Stimulated activated CD4-positive, alpha-beta T cell treated with anti-CD3 and anti-CD28 coated beads, Interleukin-1b, Interleukin-23, amount 100 ng/mL, for 24 hours (primary cell): ENCODE results near the gene TBCEL.

Experiments used
- DNase-seq, 4 experiments: peaks; one replicate each; pipeline ENCODE4 v3.0.0-alpha.2; 2020; ENCODE audit warnings: low read depth in 4 of 4, low spot score in 1 of 4

TBCEL gene

DNA sequence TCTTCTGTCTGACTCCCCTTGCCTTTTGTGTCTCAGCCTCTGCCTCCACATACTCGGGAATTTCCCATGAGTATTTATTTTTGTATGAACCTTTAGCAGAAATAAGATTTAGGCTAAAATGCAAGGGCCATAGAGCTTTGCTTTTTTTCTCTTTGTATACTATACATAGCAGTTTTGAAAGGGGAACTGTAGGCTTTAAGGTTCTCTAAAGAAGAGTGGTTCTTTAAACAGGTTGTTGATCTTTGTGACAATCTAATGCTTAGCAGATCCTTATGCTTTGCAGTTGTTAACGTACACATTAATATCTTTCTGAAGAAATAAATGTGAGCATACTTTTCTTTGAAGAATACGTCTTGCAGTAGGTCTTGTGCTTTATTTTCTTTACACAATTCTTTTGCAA, 35.0 kb downstream of the TBCEL start:
- DNase-seq, result no peak

DNA sequence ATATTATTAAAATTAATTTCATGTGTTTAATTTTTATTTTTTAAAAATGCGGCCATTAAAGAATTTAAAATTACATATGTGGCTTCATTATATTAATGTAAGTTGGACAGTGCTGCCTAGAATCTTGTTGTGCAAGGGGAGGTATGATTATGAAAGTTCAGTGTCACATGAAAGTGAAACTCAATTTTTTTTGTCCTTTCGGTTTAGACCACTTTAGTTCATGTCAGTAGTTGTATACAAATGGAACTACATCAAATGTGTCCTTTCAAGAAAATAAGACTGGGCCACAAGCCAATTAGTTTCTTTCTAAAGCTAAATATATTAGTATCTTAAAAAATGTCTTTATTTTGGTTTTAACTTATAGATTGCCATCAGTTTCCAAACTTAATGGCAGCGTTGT, 35.7 kb downstream of the TBCEL start:
- DNase-seq, result no peak

DNA sequence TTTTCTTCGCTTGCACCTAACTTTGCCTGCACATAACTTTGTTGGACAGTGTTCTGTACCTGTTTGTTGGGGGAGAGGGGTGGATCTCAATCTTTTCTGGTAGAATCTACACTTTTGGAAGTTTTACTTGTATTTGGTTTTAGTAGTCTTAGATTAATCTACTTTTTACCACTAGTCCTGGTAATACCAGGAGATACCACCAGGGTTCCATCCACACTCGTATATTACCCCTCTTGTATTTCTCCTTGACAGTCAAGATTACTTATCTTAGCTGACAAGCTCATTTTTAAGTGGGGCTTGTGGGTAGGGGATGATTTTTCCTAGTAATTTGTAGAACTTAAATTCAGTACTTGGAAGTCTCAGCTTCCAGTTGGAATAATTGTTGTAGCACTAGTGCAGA, 39.8 kb downstream of the TBCEL start:
- DNase-seq, result no peak

DNA sequence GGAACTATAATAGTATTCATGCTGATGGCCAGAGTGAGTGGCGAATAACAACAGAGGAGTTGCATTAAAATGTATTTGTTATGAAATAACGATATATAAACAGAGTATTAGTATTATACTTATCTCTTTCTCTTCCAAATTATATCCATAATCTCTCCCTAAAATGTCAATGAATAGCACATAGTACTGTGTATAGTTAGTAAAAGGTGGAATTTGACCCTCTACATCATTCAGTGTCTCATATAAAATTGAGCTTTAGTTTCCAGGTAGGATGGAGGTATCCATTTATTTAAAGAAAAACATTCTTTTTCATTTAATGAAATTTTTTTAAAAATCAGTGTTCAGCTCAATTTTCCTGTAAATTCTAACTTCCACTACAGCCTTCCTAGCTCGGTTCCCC, 42.7 kb downstream of the TBCEL start:
- DNase-seq, result no peak

DNA sequence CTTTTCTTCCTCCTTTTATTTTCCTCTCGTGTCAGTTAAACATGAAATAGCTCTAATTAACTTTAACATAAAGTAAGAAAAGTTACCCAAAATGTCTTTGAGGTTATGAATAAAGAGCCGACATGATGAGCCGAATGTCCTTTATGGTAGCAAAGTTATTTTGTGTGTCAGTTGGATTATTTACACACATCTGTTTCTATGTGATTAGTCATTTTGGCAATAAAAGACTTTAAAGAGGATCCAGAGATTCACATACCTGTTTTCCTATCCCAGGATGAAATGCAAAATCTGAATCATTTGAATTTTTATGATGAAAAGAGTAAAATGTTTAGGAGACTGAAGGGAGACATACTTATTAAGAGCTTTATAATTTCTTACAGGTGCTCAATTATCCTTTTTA, 43.1 kb downstream of the TBCEL start:
- DNase-seq, result no peak

DNA sequence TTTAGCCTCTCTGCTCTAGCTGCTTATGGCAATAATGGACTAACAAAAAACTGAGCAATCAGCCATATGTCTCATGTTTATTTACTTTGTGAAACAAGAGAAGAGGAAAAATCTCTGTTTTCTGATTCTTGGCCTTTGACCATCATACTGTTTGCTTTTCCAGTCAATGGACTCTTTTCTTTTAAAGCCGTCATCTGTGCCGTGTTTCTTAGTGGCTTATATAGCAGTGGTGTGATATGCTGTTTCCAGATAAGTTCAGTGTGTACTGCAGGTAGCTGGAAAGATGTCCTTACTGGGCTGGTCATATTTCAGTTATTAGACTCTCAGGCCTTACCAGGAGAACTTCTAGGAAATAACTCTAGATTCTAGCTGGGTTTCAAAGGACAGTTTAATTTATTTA, 43.6 kb downstream of the TBCEL start:
- no peak for DNase-seq

DNA sequence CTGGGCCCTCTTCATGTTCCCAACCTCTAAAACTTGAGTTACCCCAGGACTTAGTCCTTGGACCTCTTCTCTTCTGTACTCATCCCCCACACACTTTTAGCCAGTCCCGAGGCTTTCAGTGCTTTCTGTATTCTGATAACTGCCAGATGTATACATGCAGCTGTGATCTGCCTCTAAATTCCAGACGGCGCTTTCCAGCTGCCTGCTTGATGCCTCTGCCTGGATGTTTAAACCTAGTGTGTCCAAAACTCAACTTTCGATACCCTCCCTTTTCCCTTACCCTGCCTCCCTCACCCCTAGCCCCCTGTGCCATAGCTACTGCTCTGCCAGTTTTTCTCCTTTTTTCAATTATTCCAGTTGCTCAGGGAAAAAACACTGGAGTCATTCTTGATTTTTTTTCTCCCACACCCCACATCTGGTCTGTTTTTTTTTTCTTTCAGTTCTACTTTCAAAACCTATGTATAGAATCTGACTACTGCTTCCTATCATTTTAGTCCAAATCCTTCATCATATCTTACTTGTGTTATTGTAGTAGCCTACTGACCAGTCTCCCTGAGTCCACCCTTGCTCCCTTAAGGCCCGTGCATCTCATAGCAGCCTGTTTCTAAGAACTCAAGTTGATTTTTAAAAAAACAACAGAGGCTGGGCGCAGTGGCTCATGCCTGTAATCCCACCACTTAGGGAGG, 44.2 kb downstream of the TBCEL start:
- no peak for DNase-seq

DNA sequence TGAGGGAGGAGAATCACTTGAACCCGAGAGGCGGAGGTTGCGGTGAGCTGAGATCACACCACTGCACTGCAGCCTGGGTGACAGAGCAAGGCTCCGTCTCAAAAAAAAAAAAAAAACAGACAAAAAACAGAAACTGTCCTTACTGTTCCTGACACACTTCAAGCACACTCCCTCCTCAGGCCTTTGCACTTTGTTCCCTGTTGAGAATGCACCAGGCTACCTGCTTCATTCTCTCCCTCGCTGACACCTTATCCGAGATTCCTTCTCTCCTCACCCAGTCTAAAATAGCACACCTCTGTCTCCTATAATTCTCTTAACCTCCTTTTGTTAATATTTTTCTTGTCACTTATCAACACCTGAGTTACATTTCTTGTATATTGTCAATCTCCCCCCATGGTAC, 44.9 kb downstream of the TBCEL start:
- no peak for DNase-seq

DNA sequence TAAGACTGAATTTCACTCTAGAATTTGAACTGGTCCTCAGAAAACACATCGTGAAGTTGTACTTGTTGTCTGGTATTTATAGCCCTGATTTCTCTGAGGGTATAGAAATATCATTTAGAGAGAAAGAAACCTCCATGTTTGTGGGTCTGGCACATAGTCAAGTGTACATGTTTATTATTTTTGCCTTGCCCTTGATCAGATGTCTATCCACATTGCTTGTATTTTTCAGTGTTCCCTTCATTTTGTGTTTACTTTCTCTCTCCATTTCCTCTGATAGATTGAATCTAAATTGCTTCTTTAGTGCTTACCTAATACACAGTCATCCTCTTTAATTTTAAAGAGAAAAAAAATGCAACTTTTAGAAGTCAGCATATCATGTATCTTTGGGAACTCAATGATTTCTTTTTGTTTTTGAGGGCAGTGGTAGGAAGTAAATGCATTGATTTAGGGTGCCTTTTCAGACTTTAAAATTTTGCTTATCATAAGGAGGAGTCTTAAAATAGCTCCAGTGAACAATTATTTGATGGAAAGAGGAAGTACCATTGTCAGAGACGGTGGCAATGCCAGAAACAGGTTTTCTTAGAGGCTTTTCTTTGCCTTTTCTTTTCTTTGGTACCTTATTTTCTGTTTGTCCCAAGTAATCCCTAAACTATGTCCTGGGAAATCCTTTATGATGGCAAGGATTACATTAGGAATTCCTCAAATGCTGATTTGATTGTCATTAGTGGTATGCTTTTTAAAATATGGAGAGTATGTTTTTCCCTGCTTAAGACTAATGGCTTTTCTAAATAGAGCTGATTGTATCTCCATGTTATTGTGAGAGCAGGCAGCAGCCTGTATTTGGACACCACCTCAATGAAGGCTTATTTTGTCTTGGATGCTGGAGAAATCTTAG, 47.3 kb downstream of the TBCEL start:
- DNase-seq, result no peak

DNA sequence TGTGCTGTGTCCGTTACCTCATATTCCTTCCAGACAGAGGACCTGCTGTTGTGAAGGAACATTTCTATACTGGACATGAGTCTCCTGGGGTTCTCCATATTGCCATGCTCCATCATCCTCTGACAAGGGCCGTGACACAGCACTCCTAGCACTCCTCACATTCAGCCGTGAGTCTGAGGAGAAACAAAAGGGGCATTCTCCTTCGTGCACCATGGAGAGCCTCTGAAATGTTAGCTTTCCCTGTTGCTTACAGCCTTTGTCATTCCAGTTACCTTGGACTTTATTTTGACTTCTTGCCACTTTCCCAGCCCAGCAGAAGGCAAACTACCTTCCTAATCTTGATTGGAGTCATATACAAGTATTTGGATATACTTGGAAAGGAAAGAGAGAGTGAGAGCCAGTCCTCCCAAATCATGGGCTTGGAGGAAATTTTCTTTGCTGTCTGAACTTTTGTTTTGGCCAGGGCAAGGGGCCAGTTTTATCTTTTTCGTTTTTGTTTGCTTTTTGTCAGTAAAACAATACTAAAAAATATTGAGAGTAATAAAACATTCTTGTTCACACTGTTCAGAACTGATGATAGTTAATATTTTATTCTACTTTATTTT, 48.0 kb downstream of the TBCEL start:
- DNase-seq, result no peak

DNA sequence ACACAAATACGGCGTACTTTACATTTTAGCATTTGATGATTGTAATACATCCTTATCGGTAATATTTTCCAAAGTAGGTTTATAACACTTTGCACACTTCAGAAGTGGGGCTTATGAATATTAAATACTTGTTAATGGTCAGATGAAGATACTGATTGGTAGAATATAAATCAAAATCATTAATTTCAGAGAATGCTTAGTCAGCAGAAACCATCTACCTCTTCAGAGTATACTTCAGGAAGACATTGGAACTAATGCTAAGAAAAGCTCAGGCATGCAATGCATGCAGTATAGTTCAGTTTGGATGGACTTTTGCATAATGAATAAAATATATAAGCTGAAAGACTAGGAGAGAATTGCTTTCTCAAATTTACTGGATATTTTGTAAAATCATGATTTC, 57.4 kb downstream of the TBCEL start:
- no peak for DNase-seq

DNA sequence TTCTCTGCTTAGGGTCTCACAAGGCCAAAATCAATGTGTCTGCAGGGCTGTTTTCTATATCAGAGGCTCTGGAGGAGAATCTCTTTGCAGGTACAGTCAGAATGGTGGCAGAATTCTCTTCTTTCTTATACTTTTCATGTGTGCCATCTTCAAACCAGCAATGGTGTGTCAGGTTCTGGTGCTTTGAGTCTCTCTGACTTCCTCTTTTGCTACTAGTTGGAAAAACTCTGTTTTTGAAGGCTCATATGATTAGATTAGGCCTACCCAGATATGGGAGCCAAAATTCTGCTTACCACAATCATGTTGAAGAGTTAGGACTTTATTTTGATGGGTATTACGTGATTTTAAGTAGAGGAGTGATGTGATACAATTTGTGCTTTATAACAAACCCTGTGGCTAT, 58.3 kb downstream of the TBCEL start:
- DNase-seq, result no peak

DNA sequence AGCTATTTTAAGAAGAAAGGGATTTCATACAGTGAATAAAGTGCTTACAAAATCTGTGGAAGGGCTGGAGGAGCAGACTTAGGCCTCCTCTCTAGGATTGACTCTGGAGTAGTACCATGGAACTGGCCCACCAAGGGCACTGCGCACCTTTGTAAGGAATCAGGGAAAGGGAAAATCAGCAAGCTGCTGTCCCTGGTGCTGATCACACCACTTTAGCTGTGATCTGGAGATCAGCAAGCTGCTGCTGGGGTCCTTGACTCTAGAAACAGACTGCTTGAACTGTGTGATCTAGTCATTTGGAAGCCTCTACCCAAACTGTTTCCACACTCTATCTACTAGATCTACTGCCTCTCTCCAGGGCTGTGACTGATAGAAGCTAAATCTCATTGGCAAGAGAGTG, 58.8 kb downstream of the TBCEL start:
- no peak for DNase-seq

DNA sequence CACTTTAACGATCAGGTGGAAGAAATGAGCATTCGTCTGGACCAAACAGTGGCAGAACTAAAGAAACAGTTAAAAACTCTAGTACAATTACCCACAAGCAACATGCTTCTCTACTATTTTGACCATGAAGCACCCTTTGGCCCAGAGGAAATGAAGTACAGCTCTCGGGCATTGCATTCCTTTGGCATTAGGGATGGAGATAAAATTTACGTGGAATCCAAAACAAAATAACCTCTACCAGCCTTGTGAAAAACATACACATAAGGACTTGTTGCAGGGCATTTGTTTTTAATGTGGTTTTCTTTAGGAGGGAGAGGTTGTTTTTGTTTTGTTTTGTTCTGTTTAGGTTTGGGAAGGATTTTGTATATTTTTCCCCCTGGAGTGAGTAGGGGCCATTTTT, 63.0 kb downstream of the TBCEL start:
- DNase-seq, result no peak

DNA sequence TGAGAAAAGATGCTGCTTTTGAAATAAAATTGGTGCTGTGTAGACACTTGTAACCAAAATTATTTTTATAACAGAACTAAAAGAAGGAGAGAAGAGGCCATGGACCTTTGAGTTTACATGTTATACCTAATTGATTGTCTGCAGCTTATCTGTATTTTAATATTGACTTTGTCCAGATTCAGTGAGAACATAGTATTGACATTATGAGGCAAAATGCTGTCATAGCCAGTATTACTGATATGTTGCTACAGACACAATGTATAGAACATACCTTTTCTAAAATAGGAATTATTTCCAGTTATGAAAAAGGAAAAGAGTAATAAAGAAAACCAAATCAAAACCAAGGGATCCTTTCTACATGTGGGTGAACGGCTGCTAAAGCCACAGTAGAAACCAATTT, 65.7 kb downstream of the TBCEL start:
- DNase-seq, result no peak

DNA sequence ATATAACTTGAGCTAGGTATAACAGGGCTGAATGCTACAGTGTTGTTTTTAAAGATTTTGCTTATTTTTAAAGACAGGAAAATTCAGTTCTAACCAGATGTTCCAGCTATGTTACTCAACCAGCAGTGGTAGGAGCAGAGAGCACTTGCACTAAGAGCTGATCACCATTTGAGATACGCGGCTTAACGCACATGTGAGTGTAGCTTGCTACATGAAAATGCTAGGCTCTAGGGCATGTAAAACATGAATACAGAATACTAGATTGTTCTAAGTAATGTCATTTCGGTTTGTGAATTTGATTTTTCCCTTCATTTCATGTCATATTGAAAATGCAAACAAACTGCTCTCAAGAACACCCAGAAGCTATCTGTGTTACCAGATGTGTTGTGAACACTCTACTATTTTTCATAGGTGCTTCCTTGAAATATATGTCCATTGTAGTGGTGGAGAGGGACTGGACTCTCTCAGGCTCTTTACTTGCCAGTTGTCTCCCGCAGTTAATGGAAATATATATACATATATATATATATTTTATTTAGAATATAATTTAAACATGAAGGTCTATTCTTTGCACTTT, 66.3 kb downstream of the TBCEL start:
- DNase-seq, result no peak

DNA sequence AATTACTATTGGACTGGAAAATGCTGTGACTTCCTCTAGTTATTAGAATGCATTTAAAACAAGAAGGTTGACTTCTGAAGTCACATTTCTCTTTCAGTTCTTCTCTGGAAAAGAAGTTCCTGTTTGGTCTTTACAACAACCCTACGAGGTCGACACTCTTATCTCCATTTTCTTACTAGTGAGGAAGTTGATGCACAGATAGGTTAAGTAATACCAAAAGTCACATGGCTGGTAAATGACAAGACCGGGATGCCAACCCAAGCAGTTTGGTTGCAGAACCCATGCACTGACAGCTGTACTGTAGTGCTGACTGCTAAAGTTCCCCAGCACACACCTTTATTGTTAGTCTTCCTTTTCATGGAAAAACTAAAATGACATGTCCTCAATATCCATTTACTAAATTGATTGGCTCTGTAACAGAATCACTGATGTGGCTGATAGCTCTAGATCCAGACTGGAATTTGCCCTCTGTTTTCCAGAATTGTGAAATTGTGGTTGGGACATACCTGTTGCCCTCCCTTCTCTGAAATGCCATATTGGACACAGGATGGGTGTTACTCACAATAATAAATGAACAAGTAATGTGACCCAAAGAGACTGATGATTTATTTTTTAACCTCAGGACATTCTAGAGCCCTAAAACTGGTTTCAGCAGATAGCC, 67.7 kb downstream of the TBCEL start:
- no peak for DNase-seq

DNA sequence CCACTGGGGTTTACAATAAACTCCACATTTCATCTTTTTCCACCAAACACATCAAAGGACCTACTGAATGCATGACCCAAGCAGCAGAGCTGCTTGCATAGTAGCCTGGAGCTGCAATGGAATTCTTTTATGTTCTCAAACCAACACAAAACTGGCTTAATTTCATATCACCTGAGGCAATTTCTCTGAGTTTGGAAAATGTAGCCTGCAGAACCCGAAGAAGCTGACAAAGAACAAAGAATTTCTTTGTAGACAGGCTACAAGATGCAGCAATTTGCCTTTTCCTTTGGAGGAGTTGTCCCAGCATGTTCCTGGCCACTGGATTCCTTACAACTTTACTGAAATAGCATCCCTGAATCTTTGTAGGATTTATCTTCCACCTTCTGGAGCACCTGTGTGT, 71.7 kb downstream of the TBCEL start:
- DNase-seq, result no peak

DNA sequence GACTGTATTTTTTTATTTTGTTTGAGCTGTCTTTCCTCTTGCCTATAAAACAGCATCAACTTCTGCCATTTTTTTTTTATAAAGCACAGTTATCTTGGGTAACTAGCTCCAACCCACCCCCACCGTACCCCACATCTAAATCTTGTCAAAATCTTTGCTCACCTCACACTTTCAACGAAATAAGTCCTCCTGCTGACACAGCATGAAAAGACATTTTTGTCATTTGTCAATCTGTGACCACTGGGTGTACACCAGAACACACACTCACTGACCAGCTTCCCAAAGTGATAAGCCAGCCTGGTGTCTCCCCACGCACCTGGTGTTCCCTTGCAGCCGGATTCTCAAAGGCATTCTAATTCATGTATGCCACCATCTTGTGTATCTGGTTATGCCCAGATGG, 75.5 kb downstream of the TBCEL start:
- no peak for DNase-seq

DNA sequence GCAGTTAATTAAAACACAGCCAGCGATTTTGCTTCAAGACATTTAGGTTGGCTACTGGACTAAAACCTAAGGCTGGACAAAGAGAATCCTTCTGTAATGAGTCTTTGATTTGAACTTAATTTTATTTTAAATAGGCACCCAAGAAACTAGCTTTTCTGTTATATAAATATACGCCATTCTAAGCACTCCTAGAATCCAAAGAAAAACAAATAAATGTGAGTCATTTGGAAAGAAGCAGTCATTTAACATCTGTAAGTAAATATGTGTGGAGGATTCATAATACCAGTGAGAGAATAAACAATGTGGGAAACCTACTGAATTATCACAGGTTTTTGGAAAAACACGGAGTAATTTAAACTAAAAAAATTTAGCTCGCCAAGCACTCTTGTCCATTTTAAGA, 76.0 kb downstream of the TBCEL start:
- no peak for DNase-seq

DNA sequence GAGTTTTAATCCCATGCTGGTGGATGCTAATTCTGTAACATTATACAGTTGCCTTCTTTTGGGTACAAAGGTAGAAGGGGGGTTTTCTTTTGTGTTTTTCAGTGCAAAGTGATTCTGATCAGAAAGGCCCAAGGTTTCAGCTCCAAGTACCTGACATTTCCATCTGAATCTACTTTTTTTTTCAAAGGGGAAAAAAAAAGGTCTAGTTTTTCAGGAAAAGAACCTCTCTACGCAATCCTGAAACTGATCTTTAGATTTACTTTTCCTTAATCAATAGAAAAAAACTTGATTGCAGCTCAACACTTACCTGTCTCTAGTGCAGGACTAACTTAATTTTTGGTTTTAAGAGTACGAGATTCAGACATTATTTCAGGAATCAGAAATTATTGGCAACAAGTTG, 77.0 kb downstream of the TBCEL start, which contains the start of gene TECTA:
Gene TECTA, plus strand, starts transcription at position 301 of the 400 bp plus-strand sequence. CDS start 1,423 bp downstream, outside the sequence.
- DNase-seq, result no peak
